ENCODE measurements around the gene PHLDA2.

GRCh38 chr11:2901196-2901796 lies 27.9 kb downstream of the PHLDA2 start:
- no peak for TF ChIP-seq EP300 (IDR thresholded peaks at IDR 0.05)
- TF ChIP-seq, protein P1, sequence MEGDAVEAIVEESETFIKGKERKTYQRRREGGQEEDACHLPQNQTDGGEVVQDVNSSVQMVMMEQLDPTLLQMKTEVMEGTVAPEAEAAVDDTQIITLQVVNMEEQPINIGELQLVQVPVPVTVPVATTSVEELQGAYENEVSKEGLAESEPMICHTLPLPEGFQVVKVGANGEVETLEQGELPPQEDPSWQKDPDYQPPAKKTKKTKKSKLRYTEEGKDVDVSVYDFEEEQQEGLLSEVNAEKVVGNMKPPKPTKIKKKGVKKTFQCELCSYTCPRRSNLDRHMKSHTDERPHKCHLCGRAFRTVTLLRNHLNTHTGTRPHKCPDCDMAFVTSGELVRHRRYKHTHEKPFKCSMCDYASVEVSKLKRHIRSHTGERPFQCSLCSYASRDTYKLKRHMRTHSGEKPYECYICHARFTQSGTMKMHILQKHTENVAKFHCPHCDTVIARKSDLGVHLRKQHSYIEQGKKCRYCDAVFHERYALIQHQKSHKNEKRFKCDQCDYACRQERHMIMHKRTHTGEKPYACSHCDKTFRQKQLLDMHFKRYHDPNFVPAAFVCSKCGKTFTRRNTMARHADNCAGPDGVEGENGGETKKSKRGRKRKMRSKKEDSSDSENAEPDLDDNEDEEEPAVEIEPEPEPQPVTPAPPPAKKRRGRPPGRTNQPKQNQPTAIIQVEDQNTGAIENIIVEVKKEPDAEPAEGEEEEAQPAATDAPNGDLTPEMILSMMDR (IDR thresholded peaks at IDR 0.05) = no peak
- no peak for TF ChIP-seq POLR2AphosphoS5 (IDR thresholded peaks at IDR 0.05)
- no peak for TF ChIP-seq POLR2A (IDR thresholded peaks at IDR 0.05)

All from suprapubic skin (tissue), 4 donors.